GM15510 (cell line): ENCODE data around the gene WDR74.

Source experiments
- POLR2A ChIP-seq: IDR thresholded peaks from 3 replicates; pipeline ENCODE4 v1.6.1; 2011; ENCODE audit warnings: borderline replicate concordance; ENCODE audit not compliant: insufficient read length; ENCODE audit errors: extremely low read depth

The WDR74 gene

DNA sequence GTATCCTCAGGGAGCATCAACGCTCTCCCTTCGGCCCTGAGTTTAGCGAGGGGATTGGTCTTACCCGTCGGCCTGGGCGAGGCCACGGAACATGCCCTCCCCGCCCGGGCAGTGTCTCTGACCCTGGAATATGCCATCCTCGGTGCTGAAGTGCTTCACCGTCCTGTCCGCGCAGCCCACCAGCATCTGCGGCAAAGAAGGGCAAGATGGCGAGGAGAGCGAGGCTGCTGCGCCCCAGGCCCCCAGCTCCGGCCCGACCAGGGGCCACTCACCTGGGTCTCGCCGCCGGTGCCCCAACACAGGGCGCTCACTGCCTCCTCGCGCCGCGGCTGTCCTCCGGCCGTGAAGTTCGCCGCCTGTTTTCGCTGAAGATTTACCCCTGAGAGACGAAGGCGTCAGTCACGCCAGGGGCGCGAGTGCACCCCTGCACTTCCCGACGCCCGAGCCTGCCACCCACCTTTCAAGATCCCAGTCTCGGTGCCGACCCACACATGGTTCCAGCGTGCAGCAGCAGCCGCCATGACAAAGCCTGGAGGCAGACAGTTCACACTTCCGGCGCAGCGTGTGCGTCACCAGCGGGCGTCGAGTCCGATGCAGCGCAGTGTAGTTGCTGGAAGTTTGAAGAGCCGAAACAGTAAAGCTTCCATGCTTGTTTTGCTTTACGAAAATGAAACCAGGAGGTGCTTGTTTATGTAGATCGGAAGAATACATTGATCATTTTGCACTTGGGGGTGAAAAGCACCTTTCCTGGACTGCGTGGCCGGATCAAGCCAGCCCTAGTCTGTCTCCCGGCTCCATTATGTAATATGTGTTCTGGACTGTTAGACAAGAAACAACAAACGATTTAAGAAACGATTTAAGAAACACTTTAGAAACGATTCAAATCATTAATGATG is at the start of gene WDR74:
TSS of gene WDR74 (minus strand) at position 541 of the 896 bp plus-strand sequence. CDS start at position 521, 20 bp downstream.
- peak; percentile 92 for TF ChIP-seq POLR2A

DNA sequence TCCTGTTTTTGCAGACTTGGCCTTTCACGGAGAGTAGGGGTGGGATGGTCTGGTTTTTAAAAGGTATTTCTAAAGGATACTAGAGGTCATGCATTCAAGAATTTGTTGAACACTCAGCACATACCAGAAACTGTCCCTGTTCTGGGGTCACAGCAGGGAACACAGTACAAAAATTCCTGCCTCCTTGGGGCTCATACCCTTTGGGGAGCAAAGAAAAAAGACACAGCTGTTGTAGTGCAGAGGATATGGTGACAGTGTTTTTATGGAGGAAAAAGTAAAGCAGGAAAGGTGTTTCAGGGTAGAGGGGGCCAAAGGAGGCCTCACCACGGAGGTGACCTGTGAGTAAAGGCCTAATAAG is 49.7 kb upstream of the WDR74 start:
- TF ChIP-seq POLR2A = no peak

DNA sequence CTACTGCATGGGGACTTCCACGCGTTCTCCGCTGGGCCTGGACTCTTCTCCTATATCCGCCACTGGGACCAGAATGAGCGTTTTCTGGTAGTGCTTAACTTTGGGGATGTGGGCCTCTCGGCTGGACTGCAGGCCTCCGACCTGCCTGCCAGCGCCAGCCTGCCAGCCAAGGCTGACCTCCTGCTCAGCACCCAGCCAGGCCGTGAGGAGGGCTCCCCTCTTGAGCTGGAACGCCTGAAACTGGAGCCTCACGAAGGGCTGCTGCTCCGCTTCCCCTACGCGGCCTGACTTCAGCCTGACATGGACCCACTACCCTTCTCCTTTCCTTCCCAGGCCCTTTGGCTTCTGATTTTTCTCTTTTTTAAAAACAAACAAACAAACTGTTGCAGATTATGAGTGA is 49.0 kb upstream of the WDR74 start:
- TF ChIP-seq POLR2A = no peak

- TF ChIP-seq POLR2A = no peak
These were observed 45.9 kb upstream of the WDR74 start for GRCh38 chr11:62885137-62885750.

DNA sequence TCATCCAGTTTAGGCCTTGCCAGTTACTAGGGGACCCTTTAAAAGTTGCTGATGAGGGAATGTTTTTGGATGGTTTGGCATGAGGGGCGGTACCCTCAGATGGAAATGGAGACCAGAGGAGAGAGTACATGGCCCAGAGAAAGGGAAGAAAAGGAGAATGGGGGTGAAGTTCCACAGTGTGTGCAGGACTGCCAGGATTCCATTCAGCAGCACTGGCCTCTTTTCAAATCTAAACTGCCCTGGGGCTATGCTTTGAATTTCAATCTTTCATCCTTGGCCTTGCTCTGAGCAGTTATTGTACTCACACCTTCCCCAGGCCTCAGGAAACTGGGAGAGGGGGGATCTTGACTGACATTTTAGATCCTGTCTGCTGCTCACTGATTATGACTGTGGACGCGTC is 44.3 kb upstream of the WDR74 start:
- no peak for TF ChIP-seq POLR2A

- no peak for TF ChIP-seq POLR2A
These were observed 43.6 kb upstream of the WDR74 start for GRCh38 chr11:62882788-62883501.

- TF ChIP-seq POLR2A = no peak
These were observed 43.0 kb upstream of the WDR74 start for GRCh38 chr11:62882431-62882749.

- peak; percentile 39 for TF ChIP-seq POLR2A
These were observed 42.4 kb upstream of the WDR74 start for GRCh38 chr11:62881579-62882430.

DNA sequence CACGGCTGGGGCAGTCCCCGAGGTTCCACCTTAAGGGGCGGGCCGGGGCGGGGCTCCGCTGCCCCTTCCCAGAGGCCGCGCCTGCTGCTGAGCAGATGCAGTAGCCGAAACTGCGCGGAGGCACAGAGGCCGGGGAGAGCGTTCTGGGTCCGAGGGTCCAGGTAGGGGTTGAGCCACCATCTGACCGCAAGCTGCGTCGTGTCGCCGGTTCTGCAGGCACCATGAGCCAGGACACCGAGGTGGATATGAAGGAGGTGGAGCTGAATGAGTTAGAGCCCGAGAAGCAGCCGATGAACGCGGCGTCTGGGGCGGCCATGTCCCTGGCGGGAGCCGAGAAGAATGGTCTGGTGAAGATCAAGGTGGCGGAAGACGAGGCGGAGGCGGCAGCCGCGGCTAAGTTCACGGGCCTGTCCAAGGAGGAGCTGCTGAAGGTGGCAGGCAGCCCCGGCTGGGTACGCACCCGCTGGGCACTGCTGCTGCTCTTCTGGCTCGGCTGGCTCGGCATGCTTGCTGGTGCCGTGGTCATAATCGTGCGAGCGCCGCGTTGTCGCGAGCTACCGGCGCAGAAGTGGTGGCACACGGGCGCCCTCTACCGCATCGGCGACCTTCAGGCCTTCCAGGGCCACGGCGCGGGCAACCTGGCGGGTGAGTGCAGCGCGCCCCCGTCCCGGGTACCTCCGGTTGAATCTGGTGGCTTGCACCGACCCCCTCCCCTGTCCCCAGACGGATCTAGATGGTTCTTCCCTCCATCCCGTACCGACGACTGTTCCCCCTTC is 41.6 kb upstream of the WDR74 start, which contains the start of gene SLC3A2:
TSS of gene SLC3A2 (plus strand) at position 94 of the 776 bp plus-strand sequence. CDS start at position 222, 128 bp downstream.
- peak; percentile 98 for TF ChIP-seq POLR2A

- TF ChIP-seq POLR2A = no peak
These were observed 40.9 kb upstream of the WDR74 start for GRCh38 chr11:62880231-62880802.

DNA sequence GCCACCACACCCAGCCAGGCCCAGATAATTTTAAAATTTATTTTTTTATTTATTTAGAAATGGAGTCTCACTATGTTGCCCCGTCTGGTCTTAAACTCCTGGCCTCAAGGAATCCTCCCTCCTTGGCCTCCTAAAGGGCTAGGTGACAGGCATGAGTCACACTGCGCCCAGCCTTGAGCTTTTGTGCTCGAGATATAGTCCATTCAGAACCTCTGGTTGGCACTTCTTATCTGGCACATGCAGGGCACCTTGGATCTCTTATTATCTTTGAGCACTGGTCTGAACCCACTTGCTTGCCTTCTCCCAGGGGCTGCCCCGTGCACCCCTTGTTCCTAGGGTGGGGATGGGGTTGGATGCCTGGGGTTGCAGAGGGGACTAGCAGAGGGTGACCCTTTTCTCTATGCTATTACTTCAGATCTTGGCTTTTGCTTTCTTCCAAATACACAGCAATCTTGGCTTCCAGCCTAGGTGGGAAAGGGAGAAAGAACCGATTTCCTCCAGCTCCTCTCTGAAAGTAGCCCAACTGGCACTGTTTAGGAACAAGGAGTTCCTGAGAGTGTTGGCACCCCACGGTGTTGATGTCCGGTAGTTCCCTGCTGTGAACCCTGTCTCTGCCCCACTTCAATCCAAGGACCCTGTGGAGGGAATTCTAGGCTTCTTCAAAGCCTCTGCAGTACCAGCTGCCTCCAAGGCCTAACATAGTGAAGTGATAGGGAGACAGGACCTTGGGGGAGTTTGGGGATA is 40.0 kb upstream of the WDR74 start:
- no peak for TF ChIP-seq POLR2A

- TF ChIP-seq POLR2A = no peak
These were observed 37.3 kb upstream of the WDR74 start for GRCh38 chr11:62876712-62877111.

- no peak for TF ChIP-seq POLR2A
These were observed 36.5 kb upstream of the WDR74 start for GRCh38 chr11:62875698-62876478.

DNA sequence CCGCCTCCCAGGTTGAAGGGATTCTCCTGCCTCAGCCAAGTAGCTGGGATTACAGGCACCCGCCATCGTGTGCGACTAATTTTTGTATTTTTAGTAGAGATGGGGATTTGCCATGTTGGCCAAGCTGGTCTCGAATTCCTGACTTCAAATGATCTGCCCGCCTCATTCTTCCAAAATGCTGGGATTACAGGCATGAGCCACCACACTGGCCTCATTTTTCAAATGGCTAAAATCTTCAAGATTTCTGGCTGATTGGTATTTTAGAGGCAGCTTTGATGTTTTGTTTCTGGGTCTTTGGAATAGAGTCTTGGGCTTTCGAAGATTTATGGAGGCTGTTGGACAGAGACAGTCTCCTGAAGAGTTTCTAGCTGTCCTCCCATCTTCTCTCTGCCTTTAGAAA is 35.5 kb upstream of the WDR74 start:
- no peak for TF ChIP-seq POLR2A
